RWPE1 (cell line): Measurements from ENCODE around the gene MTX2.
"Not testable (repeated sequence)": the region's sequence is repeated elsewhere in the genome, so short reads cannot be mapped to it uniquely, and the experiment has no call there.

Experiments used
- CTCF ChIA-PET: fragments of 350-600 bp; sonication (Branson Sonifier 250); formaldehyde crosslinking; extraction: SDS; loops from one replicate; lab custom pipeline; 2021; lab: Yijun Ruan, JAX
- POLR2A ChIA-PET: fragments of 400-600 bp; formaldehyde crosslinking; extraction: SDS; loops from one replicate; lab custom pipeline; 2020; ENCODE audit warnings: antibody characterized with exemption; ENCODE audit not compliant: low non-redundant PET; lab: Yijun Ruan, JAX
- DNase-seq: peaks from one replicate; pipeline ENCODE4 v3.0.0; 2012; ENCODE audit warnings: low spot score
- H3K27ac ChIP-seq: fragments of 450-650 bp; 2 replicates; pipeline ENCODE4 v1.5.1; 2017
- TF ChIP-seq, protein P1 (sequence below): fragments of 450-650 bp; conservative IDR thresholded peaks from 2 replicates; pipeline ENCODE4 v1.5.1; 2017; ENCODE audit warnings: low read depth, mild to moderate bottlenecking

Gene MTX2

DNA sequence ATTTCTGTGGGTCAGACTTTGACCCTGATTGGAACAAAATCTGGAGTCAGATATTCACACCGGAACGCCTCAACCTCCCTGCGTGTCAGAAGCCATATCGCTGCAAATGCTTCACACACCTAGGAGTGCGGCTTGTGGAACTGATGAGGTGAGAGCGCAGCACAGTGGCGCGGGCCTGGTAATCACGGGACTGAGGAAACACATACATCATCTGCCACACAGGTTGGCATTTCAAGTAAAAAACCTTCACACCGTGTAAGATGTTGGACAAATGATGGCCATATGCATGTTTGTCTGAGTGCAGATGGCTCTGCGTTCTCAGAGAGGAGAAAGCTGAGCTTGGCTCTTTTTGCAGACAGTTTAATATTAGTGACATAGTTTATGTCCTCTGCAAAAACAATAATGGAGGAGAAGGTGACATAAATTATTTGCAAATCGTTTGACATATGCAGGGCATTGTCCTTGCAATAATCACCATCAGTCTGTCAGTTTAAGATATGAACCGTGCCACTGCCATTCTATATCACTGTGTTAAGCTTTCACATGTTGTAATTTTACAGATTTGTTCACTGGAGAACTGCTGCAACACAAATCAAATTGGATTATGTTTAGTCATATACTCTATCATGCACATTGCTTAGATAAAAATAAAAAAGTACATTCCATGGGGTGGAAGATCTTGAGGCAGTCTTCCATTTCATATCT, 101.4 kb downstream of the MTX2 start:
- no peak overlapping the region for H3K27ac ChIP-seq
- ChIA-PET POLR2A (no interaction called here), CTCF (no interaction called here)
- TF ChIP-seq, protein P1, sequence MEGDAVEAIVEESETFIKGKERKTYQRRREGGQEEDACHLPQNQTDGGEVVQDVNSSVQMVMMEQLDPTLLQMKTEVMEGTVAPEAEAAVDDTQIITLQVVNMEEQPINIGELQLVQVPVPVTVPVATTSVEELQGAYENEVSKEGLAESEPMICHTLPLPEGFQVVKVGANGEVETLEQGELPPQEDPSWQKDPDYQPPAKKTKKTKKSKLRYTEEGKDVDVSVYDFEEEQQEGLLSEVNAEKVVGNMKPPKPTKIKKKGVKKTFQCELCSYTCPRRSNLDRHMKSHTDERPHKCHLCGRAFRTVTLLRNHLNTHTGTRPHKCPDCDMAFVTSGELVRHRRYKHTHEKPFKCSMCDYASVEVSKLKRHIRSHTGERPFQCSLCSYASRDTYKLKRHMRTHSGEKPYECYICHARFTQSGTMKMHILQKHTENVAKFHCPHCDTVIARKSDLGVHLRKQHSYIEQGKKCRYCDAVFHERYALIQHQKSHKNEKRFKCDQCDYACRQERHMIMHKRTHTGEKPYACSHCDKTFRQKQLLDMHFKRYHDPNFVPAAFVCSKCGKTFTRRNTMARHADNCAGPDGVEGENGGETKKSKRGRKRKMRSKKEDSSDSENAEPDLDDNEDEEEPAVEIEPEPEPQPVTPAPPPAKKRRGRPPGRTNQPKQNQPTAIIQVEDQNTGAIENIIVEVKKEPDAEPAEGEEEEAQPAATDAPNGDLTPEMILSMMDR = no peak
- no peak for DNase-seq

DNA sequence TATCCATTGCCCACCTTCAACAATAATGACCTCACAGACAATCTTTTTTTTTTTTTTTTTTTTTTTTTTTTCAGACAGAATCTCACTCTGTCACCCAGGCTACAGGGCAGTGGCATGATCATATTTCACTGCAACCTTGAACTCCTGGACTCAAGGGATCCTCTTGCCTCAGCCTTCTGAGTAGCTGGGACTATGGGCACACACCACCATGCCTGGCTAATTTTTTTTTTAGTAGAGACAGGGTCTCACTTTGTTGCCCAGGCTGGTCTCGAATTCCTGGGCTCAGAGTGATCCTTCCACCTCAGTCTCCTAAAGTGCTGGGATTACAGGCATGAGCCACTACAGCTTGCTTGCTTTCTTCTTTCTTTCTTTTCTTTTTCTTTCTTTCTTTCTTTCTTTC, 103.9 kb downstream of the MTX2 start:
- CTCF ChIA-PET = interaction anchor here (0.9 to 1.5 kb wide), 2 partner anchors 10 to 44 kb away, joined by 4 to 5 read pairs; no protein-coding TSS in a partner anchor
- H3K27ac ChIP-seq, DNase-seq, POLR2A ChIA-PET: not testable (repeated sequence)

DNA sequence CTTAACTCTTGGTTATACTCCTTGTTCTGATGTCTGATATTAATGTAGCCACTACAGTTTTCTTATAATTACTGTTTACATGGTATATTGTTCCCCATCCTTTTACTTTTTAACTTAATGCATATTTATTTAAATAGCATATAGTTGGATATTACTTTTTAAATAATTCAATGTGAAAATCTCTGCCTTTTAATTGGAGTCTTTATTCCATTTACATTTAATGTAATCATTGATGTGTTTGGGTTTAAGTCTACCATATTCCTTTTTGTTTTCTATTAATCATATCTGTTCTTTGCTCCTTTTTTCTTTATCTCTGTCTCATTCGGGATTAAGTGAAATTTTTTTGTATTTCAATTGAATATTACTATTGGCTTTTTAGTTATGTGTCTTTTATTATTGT, 109.1 kb downstream of the MTX2 start:
- TF ChIP-seq, protein P1 = no peak
- ChIA-PET CTCF (interaction anchor here (0.7 kb wide), 1 partner anchor 244 kb away, joined by 3 read pairs; no protein-coding TSS in a partner anchor), POLR2A (no interaction called here)
- H3K27ac ChIP-seq = no peak overlapping the region
- DNase-seq = no peak

DNA sequence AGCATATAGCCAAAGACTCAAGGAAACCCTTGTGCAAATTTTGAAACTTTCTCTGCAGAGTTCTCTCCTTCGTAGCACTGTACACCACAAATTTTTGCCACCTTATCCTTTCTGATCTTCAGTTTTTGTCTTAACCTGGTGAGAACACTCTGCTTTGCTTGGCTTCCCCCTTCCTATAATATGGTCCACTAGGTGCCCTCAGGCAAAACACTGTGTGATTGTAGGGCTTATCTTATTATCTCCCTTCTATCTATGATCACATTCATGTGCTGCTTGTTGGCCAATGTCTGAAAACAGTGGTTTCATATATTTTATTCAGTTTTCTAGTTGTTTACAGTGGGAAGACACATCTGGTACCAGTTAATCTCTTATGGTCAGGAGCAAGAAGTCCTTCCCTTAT, 111.1 kb downstream of the MTX2 start:
- DNase-seq = no peak
- TF ChIP-seq, protein P1 = no peak
- ChIA-PET POLR2A (no interaction called here), CTCF (no interaction called here)
- H3K27ac ChIP-seq = no peak overlapping the region

DNA sequence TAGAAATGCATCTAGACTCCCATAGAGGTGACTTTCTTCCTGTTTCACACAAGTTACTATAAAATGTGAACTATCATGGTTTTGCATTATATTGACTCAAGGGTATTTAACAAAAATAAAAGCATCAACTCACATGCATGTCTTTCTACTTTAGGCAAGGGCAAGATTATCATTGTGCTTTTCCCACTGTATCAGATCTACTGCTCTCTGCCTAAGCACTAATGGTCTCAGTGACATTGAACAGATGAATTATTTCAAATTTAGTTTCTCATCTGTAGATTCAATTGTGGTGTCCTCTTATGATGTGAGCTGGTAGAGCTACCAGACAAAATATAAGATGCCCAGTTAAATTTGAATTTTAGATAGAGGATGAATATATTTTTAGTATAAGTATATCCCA, 113.9 kb downstream of the MTX2 start:
- CTCF ChIA-PET = no interaction called here

DNA sequence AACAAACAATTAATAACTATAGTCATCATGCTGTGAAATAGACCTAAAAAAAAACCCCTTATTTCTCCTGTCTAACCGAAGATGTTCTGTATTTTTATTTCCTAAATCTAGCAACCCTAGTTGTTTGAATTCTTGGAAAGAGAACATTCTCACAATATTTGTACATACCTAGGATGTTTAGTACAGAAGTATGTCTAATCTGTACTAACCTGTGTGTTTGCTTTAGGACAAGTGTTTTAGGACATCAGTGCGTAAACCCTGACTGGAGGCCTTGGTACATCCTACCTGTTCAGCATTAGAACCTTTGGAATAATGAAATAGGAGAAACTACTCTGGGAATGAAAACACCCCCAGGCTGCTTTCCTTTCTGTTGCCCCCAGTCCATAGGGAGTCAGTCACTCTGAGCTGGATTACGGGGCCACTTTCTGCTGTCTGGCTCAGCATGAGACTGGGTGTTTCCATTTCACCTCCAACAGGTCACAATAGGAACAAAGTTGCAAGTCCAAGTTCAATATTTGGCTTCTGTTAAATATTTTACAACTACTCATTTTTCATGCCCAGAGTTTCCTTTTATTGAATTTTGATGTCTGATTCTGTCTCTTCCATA, 114.7 kb downstream of the MTX2 start:
- ChIA-PET CTCF (interaction anchor here (1.1 kb wide), 1 partner anchor 20 kb away, joined by 3 read pairs; no protein-coding TSS in a partner anchor), POLR2A (no interaction called here)
- no peak for DNase-seq
- TF ChIP-seq, protein P1 = no peak
- no peak overlapping the region for H3K27ac ChIP-seq

More for the DNA sequence above, 113.9 kb downstream of the MTX2 start:
- TF ChIP-seq, protein P1 = no peak
- DNase-seq = no peak
- no peak overlapping the region for H3K27ac ChIP-seq
- POLR2A ChIA-PET = no interaction called here

DNA sequence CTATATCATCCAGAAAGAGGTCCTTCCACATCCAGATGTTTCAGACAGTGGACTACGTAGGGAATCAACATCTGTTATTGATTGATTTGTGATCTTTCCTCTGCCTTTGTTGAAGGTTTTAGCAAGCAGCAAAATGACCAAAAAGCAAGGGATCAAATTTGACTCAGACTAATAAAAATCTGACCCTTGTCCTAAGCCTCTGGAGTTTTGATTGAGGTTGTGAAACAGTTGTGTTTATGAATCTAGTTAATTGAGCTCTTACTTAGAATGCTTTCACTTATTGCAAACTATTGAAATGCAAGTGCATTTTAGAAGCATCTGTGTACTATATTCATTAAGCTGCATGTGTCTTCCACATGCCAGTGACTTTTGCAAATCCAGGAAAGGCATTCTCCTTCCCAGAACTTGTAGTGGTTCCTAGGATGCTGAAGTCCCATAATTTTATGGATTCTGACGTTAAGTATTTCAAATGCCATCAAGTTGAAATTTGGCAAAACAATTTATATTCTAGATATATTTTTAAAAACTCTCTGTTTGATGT, 116.0 kb downstream of the MTX2 start:
- no peak for DNase-seq

More for the DNA sequence above, 116.0 kb downstream of the MTX2 start:
- TF ChIP-seq, protein P1 = no peak
- H3K27ac ChIP-seq = no peak overlapping the region
- ChIA-PET CTCF (no interaction called here), POLR2A (no interaction called here)
